Activated CD4-positive, alpha-beta T cell treated with anti-CD3 and anti-CD28 coated beads, Interleukin-10, Interleukin-2, amounts not matched to agents 100 ng/mL and 50 ng/mL, durations not matched to agents 16 hours and 8 hours (primary cell): ENCODE results near the gene EVA1C.
"Not testable (repeated sequence)": the region's sequence is repeated elsewhere in the genome, so short reads cannot be mapped to it uniquely, and the experiment has no call there.

Experiments
- DNase-seq: peaks from one replicate; pipeline ENCODE4 v3.0.0-alpha.2; 2020

Gene EVA1C

GRCh38 chr21:32467291-32467690 is 54.8 kb downstream of the EVA1C start:
- DNase-seq = no peak

DNA sequence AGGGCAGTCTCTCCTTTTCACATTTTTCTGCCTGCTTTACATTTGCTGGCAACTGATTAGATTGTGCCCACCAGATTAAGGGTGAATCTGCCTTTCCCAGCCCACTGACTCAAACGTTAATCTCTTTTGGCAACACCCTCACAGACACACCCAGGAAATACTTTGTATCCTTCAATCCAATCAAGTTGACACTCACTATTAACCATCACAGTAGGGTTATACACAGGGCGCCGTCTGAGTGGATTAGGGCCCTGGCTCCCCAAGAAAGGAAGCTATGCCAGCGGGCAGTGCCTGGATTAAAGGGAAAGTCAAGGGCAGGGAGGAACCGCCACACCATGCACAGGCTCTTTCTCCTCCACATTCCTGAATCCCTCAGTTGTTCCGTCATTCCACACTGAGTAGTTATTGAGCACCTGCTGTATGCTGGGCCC is 56.2 kb downstream of the EVA1C start:
- DNase-seq = no peak

- no peak for DNase-seq
These were observed 57.1 kb downstream of the EVA1C start for GRCh38 chr21:32469628-32470027.

DNA sequence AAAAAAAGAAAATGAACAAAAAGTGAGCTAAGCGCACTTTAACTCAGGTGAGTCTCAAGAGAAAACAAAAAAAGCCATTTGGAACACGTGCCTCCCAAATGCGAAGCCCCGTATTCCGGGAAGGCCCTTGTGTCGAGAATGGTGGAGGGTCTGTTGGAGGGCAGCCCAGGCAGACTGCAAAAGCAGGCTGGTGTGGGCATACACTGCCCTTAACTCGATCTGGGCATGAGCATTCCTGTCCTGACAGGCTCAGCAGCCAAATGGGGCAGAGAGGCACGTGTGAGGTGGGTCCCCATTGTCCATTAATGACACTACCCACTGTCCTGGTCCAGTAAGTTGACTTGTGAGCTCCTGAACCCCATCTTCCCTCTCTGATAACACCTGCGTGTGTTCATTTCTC is 57.7 kb downstream of the EVA1C start:
- no peak for DNase-seq

- no peak for DNase-seq
These were observed 60.6 kb downstream of the EVA1C start for GRCh38 chr21:32472890-32473765.

DNA sequence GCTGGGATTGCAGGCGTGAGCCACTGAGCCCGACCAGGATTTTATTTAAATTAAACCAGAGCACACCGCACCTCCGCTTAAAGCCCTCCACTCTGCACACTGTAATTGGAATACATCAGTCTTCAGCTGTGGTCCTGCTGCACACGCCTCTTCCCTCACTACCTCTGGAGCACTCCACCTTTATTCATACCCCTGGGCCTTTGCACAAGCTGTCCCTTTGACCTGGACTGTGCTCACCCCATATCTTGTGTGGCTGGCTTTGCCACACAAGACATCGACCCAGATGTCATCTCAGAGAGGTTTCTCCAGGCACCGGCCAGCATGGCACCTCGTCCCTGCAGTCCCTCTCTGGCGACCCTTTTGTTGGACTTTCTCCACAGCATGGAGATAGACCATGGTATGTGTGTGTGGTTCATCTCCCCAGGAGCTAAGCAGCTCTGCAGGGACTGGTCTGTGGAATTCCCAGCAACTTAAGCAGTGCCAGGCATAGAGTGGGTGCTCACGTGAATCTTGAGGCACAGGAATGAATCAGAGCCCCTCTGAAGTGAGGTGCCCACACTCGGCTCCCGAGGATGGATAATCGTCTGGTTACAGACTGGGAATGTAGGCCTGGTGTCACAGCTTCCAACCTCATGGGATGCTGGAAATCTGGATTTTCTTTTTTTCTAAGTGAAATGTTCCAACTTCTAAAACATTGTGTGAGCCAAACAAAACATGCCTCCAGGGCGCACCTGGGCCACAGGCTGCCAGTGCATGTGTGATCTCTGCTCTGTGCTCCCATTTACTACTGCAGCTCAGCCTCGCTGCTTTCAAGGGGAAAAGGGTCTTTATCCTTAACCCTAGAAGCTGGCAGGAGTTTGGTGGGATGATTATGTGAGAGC is 61.9 kb downstream of the EVA1C start:
- DNase-seq = no peak

- no peak for DNase-seq
These were observed 62.8 kb downstream of the EVA1C start for GRCh38 chr21:32475162-32475812.

GRCh38 chr21:32476661-32477423 is 64.3 kb downstream of the EVA1C start:
- DNase-seq = no peak

DNA sequence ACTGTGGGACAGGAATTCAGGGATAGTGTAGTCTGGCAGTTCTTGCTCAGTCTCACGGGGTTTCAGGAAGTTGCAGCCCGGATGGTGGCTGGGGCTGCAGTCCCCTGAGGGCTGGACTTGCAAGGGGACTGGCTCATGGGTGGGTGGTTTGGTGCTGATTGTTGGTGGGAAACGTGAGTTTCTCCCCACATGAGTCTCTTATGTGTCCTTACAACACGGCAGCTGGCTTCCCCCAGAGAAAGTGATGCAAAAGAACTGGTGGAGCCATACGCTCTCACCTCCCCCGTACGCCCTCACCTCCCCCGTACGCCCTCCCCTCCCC is 64.9 kb downstream of the EVA1C start:
- DNase-seq = no peak

GRCh38 chr21:32481875-32482408 is 69.4 kb downstream of the EVA1C start:
- no peak for DNase-seq

- DNase-seq = no peak
These were observed 70.2 kb downstream of the EVA1C start for GRCh38 chr21:32482565-32483292.

DNA sequence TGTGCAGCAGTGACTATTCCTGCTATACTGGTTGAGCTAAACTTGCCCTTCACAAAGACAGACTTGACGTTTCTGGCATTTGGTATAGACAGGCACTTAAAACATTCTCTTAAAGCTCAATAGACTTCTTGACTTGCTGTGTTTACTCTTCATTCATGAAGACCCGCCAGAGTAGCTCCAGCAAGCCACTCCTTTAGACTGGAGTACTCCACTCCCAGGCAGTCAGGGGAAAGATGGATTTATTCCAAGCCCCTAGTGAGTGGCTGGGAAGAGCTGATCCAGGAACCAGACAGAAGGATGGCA is 70.7 kb downstream of the EVA1C start:
- DNase-seq = no peak

GRCh38 chr21:32484706-32485380 is 72.3 kb downstream of the EVA1C start:
- DNase-seq = no peak

DNA sequence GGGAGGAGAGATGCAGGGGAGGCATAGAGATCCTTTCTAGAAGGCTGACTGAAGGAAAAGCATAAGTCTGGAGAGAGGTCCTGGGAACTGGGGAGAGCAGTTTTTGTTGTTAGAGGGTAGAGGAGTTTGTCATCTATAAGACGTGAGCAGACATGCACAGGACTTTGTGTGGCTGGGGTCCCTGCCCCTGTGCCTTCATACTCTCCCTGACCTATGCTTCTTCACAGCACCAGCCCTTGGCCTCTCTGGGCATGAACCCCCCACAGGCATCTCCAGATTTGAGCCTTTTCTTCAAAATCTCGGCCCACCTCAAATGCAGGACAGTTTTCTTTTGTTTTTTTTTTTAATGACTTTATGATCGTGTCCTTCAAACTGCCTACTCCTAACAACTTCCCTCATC is 79.9 kb downstream of the EVA1C start:
- no peak for DNase-seq

DNA sequence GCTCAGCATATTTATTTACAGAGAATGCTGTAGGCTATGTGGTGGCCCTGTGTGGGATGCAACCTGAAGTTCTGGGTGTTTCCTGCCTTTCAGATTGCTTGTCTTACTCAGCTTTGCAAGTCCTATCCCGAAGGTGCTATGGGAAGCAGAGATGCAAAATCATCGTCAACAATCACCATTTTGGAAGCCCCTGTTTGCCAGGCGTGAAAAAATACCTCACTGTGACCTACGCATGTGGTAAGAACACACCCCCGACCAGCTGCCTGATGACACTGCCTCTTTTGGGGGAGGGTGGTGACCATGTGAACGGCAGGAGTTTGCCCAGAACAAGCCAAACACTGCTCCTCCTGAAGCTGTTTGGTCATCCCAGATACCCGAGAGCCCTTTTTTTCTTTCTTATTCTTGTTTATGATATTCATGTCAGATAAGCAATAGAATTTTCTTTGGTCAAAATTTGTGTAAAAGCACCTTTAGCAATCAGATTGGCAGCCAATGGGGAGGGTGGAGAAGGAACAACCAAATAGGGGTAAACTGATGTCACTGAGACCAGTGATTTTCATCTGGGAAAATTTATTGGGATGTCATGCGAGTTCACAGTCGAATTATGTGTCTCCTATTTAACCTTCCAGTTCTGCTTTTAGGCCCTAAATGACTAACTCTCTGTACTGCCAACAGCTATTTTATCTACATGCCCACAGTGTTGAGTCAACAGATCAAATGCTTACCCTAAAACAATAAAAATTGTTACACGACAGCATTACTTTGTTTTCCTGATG is 82.6 kb downstream of the EVA1C start:
- DNase-seq = no peak

- no peak for DNase-seq
These were observed 84.1 kb downstream of the EVA1C start for GRCh38 chr21:32496568-32496967.

DNA sequence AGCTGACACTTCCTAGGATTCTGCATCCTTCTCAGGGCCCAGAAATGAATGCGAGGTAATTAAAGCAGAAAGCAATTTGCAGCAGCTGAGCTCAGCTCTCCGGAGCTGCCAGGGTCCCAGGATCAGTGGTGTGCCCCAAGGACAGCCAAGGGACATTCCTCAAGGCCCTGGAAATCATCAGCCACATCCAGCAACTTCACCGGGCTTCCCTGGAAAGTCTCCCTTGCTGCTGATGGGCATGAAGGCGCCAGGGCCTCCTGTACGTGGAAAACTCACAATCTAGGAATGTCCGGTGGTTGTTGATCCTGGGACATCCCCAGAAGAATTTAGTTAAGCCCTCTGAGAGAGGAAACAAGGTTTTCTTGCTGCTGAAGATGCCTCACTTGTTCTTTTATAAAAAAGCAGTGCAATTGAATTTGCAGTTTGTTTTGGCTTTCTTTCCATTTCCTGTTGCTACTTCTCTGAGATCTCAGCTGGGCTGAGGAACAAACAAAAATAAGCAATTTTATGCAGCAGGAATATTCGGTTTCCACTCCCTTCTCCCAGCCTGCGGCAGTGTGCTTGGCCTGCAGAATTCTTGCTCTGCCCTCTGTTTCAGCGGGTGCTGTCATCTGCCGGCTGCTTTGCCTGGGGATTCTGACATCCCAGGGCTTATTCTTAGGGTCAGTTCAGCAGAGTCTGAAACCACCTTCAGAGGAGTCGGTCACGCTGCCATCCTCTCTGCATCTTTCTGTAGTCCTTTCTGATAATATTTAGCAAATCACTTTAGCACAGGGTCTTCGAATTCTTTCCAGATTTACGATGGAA is 86.9 kb downstream of the EVA1C start:
- no peak for DNase-seq

DNA sequence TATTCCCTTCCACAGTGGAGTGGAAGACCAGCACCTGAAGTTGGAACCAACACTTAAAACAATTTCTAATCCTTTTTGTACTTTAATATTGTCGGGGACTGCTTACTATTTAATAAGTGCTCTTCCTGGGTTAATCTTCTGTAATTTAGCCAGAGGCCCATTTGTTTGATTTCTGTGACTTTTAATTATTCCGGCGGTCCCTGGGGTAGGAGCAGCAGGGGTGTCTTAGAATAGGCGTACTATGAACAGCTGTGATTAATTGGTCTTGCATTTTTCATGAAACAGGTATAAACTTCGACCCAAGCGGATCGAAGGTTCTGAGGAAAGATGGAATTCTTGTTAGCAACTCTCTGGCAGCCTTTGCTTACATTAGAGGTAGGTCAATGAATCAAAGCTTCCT is 91.1 kb downstream of the EVA1C start:
- DNase-seq = not testable (repeated sequence)

GRCh38 chr21:32505767-32506166 is 93.3 kb downstream of the EVA1C start:
- DNase-seq = not testable (repeated sequence)
